SK-N-MC (cell line): ENCODE data around the gene MCL1.

ENCODE experiments used
- EZH2 ChIP-seq: fragments of 200-600 bp; sonication (generic); IDR thresholded peaks from one replicate; pipeline ENCODE4 v1.6.1; 2017; ENCODE audit warnings: antibody characterized with exemption
- FOXP2 ChIP-seq: optimal IDR thresholded peaks from 2 replicates; pipeline ENCODE3; 2011; ENCODE audit warnings: mild to moderate bottlenecking, moderate library complexity; ENCODE audit not compliant: insufficient read depth; ENCODE audit errors: extremely low read length, control extremely low read depth
- POLR2AphosphoS5 ChIP-seq: IDR thresholded peaks from 2 replicates; pipeline ENCODE4 v1.6.1; 2012; ENCODE audit warnings: mild to moderate bottlenecking, low read depth, low read length, borderline replicate concordance

- TF ChIP-seq EZH2 (no peak), POLR2AphosphoS5 (no peak), FOXP2 (no peak)
Measured at GRCh38 chr1:150548324-150548631, 31.1 kb downstream of the MCL1 start.
